ENCODE measurements around the gene DTD1. TPM values are rescaled to one million over a fixed set of nuclear protein-coding genes. Genes with fewer than 3 reads are reported as not detected.

DTD1 gene
- total RNA-seq, 3 donors from 2014 or later (not counting 1 experiment from before 2014, with no cell fraction given): 23.4 to 28.4 (median 24.1) TPM

GRCh38 chr20:18808712-18809111, 220.9 kb downstream of the DTD1 start:
- Histone ChIP-seq H3K4me3 (ENCODE audit: low read length) (no peak overlapping the region), H3K27me3 (ENCODE audit: control insufficient read depth, insufficient read depth, low read length) (no peaks in the 10 kb centered on the region), H3K9me3 (ENCODE audit: control insufficient read depth, insufficient read depth, low read length) (no peaks in the 10 kb centered on the region), H3K36me3 (ENCODE audit: control insufficient read depth, insufficient read depth, low read length) (no peaks in the 10 kb centered on the region), H3K4me1 (ENCODE audit: control insufficient read depth, insufficient read depth, low read length) (no peaks in the 10 kb centered on the region), H3K27ac (ENCODE audit: low read length) (no peak overlapping the region)
- intact Hi-C loops (cut with micrococcal nuclease): no loop called here
- no peak for TF ChIP-seq CTCF (IDR thresholded peaks at IDR 0.05)
- Mint-ChIP-seq H3K9me3 (no peaks in the 10 kb centered on the region), H3K27me3 (ENCODE audit: low read depth in 2 of 2) (peaks cover 6 to 11% of the 10 kb centered on the region in 2 donors), H3K36me3 (no peaks in the 10 kb centered on the region), H3K27ac (no peak overlapping the region), H3K4me1 (no peaks in the 10 kb centered on the region), H3K4me3 (no peak overlapping the region)
- ATAC-seq: no peak
- 47% methylated on average over 3 of the region's 3 CpGs for WGBS (ENCODE audit: insufficient coverage)
- no peak for DNase-seq

- Histone ChIP-seq H3K27me3 (ENCODE audit: control insufficient read depth, insufficient read depth, low read length) (no peaks in the 10 kb centered on the region), H3K36me3 (ENCODE audit: control insufficient read depth, insufficient read depth, low read length) (no peaks in the 10 kb centered on the region), H3K4me1 (ENCODE audit: control insufficient read depth, insufficient read depth, low read length) (no peaks in the 10 kb centered on the region), H3K9me3 (ENCODE audit: control insufficient read depth, insufficient read depth, low read length) (no peaks in the 10 kb centered on the region), H3K27ac (ENCODE audit: low read length) (no peak overlapping the region), H3K4me3 (ENCODE audit: low read length) (no peak overlapping the region)
- DNase-seq (no peak), ATAC-seq (no peak)
- no peaks in the 10 kb centered on the region for H3K36me3 Mint-ChIP-seq
- intact Hi-C loops (cut with micrococcal nuclease): no loop called here
- TF ChIP-seq CTCF (IDR thresholded peaks at IDR 0.05): no peak
- H3K4me3 Mint-ChIP-seq: no peak overlapping the region
- WGBS (ENCODE audit: insufficient coverage): 83% methylated on average over 6 of the region's 6 CpGs
- H3K9me3 Mint-ChIP-seq: no peaks in the 10 kb centered on the region
- H3K27ac Mint-ChIP-seq: no peak overlapping the region
- no peaks in the 10 kb centered on the region for H3K4me1 Mint-ChIP-seq
- peaks cover 6 to 17% of the 10 kb centered on the region in 2 donors for H3K27me3 Mint-ChIP-seq (ENCODE audit: low read depth in 2 of 2)
Observed at GRCh38 chr20:18811186-18811585, 223.3 kb downstream of the DTD1 start.

GRCh38 chr20:18811904-18812303, 224.1 kb downstream of the DTD1 start:
- intact Hi-C loops (cut with micrococcal nuclease): no loop called here
- Mint-ChIP-seq H3K27me3 (ENCODE audit: low read depth in 2 of 2) (peaks cover 6 to 17% of the 10 kb centered on the region in 2 donors), H3K4me1 (no peaks in the 10 kb centered on the region)

More at GRCh38 chr20:18811904-18812303, 224.1 kb downstream of the DTD1 start:
- no peaks in the 10 kb centered on the region for H3K36me3 Mint-ChIP-seq
- H3K4me1 ChIP-seq (ENCODE audit: control insufficient read depth, insufficient read depth, low read length): no peaks in the 10 kb centered on the region
- H3K9me3 Mint-ChIP-seq: no peaks in the 10 kb centered on the region
- H3K27ac ChIP-seq (ENCODE audit: low read length): no peak overlapping the region
- no peak overlapping the region for H3K27ac Mint-ChIP-seq
- no peak for TF ChIP-seq CTCF (IDR thresholded peaks at IDR 0.05)
- H3K36me3 ChIP-seq (ENCODE audit: control insufficient read depth, insufficient read depth, low read length): no peaks in the 10 kb centered on the region
- H3K4me3 Mint-ChIP-seq: no peak overlapping the region
- 93% methylated on average over 3 of the region's 3 CpGs for WGBS (ENCODE audit: insufficient coverage)
- no peak for ATAC-seq
- no peak overlapping the region for H3K4me3 ChIP-seq (ENCODE audit: low read length)
- H3K9me3 ChIP-seq (ENCODE audit: control insufficient read depth, insufficient read depth, low read length): no peaks in the 10 kb centered on the region
- no peaks in the 10 kb centered on the region for H3K27me3 ChIP-seq (ENCODE audit: control insufficient read depth, insufficient read depth, low read length)
- no peak for DNase-seq
